ENCODE results near the gene COL20A1. TPM values are rescaled to one million over a fixed set of nuclear protein-coding genes. Genes with fewer than 3 reads are reported as not detected.
"Not testable (repeated sequence)": the region's sequence is repeated elsewhere in the genome, so short reads cannot be mapped to it uniquely, and the experiment has no call there.

The COL20A1 gene
- polyA plus RNA-seq, 3 donors: 0.42 to 0.65 (median 0.46) TPM

DNA sequence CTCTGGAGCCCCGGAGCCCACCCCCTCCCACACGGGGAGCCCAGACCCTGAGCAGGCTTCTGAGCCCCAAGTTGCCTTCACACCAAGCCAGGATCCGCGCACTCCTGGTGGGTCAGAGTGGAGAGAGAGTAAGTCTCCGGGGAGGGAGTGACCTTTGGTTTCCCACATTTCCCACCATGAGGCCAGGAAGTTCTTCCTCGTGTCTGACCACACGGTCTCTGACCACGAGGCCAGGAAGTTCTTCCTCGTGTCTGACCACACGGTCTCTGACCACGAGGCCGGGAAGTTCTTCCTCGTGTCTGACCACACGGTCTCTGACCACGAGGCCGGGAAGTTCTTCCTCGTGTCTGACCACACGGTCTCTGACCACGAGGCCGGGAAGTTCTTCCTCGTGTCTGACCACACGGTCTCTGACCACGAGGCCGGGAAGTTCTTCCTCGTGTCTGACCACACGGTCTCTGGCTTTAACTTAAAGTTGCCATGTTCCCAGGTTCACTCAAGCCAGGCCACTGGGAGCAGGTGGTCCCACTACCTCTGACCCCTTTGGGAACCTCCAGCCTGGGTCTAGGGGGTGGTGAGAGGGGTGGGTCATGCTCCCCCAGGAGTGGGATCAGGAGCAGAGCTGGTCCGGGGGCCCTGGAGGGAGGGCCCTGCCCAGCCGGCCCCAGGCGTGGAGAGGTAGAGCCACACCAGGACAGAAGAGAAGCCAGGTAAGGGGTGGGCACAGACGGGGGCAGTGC, 13.1 kb downstream of the COL20A1 start:
- not testable (repeated sequence) for DNase-seq (ENCODE audit: low read depth in 3 of 3, low spot score in 2 of 3)

DNA sequence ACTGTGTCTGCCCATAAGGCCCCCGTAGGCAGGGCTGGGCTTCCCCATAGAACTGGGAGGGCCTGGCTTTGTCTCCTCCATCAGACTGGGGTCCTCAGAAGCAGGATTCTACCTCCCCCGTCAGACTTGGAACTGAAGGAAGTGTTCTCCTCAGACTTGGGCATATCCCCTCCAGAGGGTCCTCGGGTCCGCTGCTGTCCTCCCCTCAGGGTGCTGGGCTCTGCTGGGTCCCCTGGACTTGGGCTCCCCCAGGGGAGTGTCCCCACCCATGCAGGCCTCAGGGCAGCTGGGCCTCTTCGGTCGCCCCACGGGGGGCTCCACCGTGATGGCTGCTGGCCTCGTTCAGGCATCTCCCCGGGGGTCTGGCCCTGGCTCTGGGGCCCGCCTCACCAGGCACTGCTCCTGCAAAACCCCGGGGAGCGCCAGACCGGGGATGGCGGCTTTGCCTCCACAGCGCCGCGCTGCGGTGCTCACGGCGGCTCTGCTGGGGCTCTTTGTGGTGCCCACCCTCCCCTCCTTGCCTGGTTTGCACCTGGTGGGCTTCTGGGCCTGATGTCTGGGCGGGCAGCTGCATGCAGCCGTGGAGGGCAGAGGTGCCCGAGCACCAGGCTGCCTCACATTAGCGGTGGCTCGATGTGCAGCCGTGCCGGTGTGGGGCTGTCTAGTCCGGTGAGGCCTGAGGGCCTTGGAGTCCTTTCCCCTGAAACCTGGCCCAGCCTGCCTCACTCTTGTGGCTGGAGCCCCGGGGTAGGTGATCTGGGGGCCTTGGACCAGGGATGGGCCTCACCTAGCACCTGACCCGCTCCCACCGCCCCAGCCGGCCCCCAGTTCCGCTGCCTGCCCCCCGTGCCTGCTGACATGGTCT, 13.9 kb downstream of the COL20A1 start:
- no peak for DNase-seq (ENCODE audit: low read depth in 3 of 3, low spot score in 2 of 3)

DNA sequence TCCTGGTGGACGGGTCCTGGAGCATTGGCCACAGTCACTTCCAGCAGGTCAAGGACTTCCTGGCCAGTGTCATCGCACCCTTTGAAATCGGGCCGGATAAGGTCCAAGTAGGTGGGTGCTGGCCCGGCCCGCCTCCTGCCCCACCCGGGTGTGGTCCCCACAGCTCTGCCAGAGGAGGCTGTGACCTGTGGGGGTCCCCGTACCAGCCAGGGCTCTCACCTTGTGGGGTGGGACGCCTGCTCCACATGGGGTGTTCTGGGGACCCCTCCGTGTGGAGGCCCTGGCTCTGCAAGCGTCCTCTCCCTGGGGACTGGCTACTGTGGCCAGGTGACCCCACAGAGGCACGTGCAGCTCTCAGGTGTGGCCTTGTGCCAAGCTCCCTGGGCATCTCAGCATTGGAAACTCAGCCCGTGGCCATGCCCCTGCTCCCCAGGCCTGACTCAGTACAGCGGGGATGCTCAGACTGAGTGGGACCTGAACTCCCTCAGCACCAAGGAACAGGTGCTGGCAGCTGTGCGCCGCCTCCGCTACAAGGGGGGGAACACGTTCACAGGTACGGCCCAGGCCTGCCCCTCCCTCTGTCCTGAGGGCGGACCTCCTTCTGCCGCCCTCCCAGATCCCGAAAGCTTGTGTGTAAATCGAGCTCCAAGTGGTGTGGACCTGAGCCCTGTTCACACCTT, 14.7 kb downstream of the COL20A1 start:
- no peak for DNase-seq (ENCODE audit: low read depth in 3 of 3, low spot score in 2 of 3)

DNA sequence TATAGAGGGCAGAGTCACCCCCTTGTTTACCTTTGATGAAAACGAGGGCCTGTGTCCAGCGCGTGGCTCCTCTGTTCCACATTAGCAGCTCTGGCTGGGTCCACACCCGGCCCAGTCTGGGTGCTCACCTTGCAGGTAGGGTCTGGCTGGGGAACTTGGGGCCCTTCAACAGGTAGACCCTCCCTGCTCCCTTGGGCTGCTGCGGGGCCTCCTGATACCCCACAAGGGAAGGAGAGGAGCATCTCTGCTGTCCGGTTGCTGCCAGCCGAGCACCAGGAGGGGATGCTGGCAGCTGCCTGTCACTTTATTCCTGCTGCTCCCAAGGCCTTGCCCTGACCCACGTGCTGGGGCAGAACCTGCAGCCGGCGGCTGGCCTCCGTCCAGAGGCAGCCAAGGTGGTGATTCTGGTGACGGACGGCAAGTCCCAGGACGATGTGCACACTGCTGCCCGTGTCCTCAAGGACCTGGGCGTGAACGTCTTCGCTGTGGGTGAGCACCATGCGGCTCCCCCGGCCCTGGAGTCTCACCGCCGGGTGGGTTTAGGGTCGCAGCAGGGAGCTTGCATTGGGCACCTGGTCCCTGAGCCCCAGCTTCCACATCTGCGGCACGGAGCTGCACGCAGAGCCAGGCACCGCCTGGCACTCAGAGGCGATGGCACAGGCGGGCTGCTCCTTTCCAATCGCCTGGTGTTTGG, 15.4 kb downstream of the COL20A1 start:
- DNase-seq (ENCODE audit: low read depth in 3 of 3, low spot score in 2 of 3): no peak

DNA sequence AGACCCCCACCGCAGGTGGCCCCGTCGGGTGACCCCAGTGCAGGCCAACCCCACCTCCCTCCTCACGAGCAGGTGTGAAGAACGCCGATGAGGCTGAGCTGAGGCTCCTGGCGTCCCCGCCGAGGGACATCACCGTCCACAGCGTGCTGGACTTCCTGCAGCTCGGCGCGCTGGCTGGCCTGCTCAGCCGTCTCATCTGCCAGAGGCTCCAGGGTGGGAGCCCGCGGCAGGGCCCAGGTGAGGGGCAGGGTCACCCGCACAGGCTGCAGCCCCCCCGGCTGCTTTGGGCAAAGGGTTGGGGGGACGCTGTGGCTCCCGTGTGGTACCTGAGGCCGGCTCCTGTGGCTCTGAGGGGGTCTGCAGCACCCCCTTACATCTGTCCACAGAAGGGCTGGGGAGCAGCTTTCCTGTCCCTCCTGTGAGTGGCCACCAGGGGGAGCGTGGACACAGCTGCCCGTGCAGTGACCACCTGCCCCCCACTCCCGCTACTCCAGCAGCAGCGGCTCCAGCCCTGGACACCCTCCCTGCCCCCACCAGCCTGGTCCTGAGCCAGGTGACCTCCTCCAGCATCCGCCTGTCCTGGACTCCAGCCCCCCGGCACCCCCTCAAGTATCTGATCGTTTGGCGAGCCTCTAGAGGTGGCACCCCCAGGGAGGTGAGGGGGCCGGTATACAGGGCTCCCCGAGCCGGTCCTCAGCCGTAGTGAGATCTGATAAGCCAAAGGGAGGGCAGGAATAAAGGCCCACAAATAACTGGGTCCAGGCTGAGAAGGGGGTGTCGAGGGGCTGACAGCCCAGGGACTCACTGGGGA, 16.5 kb downstream of the COL20A1 start:
- DNase-seq (ENCODE audit: low read depth in 3 of 3, low spot score in 2 of 3): no peak

DNA sequence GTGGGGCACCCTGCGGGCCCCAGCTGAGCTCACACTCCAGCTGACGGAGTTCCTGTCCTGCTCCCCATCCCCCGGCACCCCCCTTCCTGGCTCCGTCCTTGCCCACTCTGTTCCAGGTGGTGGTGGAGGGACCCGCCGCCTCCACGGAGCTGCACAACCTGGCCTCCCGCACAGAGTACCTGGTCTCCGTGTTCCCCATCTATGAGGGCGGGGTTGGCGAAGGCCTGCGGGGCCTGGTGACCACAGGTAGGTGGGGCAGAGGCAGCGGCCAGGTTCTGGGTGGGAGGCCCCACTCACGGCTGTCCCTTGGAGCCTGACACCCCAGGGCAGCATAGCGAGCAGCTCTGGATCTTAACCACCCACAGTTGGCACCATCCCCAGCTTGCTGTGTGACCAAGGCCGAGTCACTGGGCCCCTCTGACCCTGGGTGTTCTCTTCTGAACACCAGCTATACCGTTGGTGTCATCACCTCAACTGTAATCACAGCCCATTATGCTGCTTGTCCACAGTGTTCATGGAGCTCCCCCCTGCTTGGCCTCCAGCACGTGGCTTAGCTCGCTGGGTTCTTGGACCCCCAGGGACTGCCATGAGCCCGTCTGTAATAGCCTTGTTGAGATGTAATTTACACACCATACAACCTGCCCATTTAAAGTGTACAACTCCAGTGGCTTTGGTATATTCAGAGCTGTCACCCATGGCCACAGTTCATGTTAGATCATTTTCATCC, 17.4 kb downstream of the COL20A1 start:
- no peak for DNase-seq (ENCODE audit: low read depth in 3 of 3, low spot score in 2 of 3)

DNA sequence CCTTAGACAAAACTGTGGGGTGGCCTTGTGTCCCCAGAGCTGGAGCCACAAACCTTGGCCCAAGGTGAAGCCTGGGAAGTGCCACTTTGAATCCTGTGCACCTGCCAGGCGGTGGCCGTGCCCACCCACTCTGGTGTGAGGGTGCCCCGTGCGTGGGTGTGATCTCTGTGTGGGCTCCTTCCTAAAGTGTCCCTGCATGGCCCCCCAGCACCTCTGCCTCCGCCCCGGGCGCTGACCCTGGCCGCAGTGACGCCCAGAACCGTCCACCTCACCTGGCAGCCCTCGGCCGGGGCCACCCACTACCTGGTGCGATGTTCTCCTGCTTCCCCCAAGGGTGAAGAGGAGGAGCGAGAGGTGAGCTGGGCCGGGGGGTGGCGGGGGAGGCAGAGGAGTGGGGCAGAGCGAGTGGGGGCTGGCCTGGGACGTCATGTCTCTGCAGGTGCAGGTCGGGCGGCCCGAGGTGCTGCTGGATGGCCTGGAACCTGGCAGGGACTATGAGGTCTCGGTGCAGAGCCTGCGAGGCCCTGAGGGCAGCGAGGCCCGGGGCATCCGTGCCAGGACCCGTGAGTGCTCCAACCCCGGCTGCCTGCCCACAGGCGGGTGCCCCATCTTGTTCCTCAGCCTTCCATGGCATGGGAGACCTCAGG, 18.3 kb downstream of the COL20A1 start:
- DNase-seq (ENCODE audit: low read depth in 3 of 3, low spot score in 2 of 3): no peak

DNA sequence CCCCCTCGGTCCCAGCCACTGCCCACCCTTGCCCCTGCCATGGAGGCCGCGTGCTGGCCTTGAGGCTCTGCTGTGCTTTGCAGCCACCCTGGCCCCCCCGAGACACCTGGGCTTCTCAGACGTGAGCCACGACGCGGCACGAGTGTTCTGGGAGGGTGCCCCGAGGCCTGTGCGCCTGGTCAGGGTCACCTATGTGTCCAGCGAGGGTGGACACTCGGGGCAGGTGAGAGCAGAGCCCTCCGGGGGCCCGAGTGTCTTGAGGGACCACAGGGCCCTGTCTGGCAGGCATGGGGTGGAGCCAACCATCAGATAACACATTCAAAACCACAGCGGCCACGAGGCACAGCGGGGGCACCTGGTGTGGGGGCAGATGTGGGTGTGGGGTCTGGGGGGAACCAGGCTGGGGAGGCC, 18.9 kb downstream of the COL20A1 start:
- DNase-seq (ENCODE audit: low read depth in 3 of 3, low spot score in 2 of 3): no peak

DNA sequence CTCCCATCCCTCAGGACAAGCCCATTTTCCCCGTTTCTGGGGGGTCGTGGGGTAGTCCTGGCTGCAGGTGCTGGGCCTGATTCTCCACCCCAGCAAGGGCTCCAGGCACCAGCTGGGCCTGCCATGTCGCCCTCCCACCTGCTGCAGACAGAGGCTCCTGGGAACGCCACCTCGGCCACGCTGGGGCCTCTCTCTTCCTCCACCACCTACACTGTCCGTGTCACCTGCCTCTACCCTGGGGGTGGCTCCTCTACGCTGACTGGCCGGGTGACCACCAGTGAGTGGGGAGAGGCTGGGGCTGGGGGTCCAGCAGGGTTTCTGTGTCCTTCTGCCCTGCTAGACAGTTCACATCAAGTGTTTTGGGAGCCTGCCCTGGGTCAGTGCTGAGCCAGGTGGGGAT, 19.3 kb downstream of the COL20A1 start:
- DNase-seq (ENCODE audit: low read depth in 3 of 3, low spot score in 2 of 3): no peak

DNA sequence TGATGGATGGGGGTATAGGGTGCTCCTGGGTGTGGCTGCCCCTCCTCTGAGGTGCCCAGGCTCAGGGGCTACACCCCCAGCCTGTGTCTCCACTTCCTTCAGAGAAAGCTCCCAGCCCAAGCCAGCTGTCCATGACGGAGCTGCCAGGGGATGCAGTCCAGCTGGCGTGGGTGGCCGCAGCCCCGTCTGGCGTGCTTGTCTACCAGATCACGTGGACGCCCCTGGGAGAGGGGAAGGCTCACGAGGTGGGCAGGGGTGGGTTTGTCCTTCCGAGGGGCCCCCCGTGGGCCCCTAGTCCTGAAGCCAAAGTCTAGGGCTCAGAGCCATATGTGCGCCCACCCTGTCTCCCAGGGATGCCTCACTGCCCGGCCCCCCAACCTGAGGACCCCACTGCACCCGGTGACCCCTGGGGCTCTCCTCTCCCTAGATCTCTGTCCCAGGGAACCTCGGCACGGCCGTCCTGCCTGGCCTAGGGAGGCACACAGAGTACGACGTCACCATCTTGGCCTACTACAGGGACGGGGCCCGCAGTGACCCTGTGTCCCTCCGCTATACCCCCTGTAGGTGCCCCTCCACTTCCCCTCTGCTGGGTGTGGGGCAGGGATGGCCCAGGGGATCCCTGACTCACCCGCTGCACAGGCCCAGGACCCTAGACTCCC, 19.8 kb downstream of the COL20A1 start:
- peak in 1 of 3 donors; percentile 50 for DNase-seq (ENCODE audit: low read depth in 3 of 3, low spot score in 2 of 3)

DNA sequence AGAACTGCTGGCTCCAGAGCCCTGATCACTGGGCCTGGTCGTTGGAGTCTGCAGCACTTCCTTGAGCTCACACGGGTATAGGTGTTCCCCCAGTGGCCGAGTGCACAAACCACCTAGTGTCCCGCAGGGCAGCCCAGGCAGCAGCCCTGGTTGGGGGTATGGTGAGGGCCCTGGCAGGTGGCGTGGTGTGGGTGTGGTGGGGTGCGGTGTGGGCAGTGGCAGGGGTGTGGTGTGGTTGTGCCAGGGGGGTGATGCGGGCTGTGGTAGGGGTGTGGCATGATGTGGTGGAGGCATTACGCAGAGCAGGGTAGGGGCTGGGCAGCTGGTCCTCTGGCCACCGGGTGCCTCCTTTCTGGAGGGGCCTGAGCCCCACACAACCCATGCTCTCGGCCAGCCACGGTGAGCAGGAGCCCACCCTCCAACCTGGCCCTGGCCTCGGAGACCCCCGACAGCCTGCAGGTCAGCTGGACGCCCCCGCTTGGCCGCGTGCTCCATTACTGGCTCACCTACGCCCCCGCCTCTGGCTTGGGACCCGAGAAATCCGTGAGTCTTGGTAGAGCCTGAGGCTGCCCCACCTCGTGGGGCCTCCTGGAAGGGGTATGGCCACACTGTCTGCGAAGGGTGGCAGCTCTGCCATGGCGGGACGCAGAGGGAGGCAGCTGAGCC, 20.5 kb downstream of the COL20A1 start:
- no peak for DNase-seq (ENCODE audit: low read depth in 3 of 3, low spot score in 2 of 3)

DNA sequence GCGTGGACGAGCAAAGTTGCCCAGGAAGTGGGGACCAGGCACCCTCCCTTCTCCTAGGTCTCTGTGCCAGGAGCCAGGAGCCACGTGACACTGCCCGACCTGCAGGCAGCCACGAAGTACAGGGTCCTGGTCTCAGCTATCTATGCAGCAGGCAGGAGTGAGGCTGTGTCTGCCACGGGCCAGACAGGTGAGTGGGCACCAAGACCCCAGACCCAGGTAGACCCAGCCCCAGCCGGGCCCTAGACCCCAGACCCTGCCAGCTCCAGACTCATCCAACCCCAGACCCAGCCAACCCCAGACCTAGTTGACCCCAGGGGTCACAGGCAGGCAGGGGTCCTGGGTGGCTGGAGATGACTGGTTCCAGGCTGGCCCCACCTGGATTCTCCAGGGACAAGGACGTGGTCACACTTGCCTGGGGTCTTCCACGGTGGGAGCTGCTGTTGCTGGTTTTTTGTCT, 21.1 kb downstream of the COL20A1 start:
- DNase-seq (ENCODE audit: low read depth in 3 of 3, low spot score in 2 of 3): no peak

DNA sequence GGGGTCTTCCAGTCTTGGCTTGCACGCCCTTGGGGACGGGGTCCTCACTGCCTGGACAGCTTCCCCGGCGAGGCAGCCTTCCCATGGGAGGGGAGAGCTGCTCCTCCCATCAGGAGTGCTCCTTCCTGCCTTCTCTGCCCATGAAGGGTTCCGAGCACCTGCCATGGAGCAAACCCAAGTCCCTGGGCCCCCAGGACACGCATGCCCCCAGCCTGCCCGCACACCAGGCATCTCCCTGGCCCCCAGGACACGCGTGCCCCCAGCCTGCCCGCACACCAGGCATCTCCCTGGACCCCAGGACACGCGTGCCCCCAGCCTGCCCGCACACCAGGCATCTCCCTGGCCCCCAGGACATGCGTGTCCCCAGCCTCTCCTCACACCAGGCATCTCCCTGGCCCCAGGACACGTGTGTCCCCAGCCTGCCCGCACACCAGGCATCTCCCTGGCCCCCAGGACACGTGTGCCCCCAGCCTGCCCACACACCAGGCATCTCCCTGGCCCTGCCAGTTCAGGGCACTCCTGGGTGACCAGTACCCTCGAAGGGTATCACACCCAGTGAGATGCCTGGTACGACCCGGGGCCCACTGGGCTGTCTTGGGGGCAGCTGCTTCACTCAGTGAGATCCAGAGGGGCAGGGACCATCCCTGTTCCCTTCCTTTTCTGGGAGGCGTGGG, 21.7 kb downstream of the COL20A1 start:
- no peak for DNase-seq (ENCODE audit: low read depth in 3 of 3, low spot score in 2 of 3)

DNA sequence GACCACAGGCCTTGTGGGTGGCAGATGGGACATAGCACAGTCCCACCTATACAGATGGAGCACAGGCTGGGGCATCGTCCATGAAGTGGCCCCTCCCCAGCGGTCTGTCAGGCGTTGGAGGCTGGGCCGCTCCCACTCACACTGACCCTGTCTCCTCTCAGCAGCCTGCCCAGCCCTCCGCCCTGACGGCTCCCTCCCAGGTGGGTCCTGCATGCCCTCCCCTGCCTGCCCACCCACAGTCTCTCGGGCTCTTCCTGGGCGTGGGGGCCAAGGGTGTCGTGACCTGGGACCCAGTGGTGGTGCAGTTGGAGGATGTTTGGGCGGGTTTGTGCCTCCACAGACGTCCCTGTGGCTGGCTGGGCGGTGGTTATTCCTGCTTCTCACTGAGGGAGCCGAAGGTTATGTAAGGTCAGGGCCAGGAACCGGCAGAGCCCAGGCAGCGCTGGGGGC, 22.3 kb downstream of the COL20A1 start:
- no peak for DNase-seq (ENCODE audit: low read depth in 3 of 3, low spot score in 2 of 3)

DNA sequence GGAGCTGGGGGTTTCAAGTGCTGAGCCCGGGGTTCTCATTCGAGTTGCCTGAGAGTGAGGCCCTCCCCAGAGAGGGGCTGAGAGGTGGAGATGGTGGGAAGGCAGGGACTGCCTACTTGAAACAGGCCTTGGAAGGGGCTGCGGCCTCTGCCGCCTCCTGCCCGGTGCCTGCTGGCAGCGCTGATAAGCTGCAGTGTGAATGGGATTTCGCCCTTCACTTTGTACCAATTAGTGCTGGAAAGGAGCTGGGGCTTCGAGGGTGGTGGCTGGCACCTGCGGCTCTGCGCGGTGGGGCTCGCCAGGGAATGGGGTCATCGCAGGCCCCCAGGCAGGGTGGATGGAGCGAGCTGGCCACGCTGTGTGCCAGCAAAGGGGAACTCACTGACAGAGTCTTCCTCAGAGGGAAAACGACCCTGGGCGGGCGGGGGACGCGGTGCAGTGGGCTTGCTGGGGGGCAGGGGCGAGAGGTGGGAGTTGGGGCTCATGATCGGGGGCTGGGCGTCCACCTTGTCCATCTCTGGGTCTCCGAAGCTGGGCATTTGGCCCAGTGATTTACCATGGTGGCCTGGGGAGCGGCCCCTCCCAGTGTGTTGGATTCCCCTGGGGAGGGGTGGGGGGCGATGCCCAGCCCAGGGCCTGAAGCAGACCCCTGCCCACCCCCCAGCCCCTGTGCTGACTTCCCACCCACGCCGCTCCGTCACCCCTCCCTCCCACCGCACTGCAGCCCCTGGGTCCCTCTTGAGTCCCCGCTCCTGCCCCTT, 22.9 kb downstream of the COL20A1 start:
- no peak for DNase-seq (ENCODE audit: low read depth in 3 of 3, low spot score in 2 of 3)

DNA sequence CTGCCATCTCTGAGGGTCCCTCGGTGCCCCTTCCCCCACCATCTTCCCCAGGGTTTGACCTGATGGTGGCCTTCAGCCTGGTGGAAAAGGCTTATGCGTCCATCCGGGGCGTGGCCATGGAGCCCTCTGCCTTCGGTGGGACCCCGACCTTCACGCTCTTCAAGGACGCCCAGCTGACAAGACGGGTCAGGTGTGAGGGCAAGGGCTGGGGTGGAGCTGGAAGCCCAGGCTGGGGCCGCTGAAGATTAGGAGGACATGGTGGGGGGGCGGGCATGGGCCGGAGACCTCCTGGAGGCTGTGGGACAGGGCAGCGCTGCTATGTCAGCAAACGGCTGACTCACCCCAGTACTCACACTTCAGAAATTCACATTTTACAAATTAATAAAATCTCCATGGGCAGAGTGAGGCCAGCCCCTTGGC, 23.5 kb downstream of the COL20A1 start:
- DNase-seq (ENCODE audit: low read depth in 3 of 3, low spot score in 2 of 3): no peak
